ENCODE data around the gene IL6.

DNA sequence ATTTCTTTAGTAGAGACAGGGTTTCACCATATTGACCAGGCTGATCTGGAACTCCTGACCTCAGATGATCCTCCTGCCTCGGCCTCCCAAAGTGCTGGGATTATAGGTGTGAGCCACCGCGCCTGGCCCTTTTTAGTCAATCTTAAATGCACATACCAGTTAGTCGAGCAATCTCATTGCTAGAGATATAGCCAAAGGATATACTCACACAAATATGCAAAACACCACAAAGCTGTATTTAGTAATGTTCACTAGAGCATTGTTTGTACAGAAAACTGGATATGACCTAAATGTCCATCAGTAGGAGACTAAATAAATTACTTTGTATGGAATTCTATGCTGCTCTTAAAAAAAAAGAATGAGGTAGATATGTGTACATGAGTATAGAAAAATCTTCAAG is 24.5 kb upstream of the IL6 start:
- TF ChIP-seq EZH2 (IDR thresholded peaks at IDR 0.05; ENCODE audit: borderline replicate concordance, low read length) = no peak
- TF ChIP-seq, protein P1, sequence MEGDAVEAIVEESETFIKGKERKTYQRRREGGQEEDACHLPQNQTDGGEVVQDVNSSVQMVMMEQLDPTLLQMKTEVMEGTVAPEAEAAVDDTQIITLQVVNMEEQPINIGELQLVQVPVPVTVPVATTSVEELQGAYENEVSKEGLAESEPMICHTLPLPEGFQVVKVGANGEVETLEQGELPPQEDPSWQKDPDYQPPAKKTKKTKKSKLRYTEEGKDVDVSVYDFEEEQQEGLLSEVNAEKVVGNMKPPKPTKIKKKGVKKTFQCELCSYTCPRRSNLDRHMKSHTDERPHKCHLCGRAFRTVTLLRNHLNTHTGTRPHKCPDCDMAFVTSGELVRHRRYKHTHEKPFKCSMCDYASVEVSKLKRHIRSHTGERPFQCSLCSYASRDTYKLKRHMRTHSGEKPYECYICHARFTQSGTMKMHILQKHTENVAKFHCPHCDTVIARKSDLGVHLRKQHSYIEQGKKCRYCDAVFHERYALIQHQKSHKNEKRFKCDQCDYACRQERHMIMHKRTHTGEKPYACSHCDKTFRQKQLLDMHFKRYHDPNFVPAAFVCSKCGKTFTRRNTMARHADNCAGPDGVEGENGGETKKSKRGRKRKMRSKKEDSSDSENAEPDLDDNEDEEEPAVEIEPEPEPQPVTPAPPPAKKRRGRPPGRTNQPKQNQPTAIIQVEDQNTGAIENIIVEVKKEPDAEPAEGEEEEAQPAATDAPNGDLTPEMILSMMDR (IDR thresholded peaks at IDR 0.05; ENCODE audit: low read length) = no peak

Measured in OCI-LY1 (cell line).